ENCODE data around the gene CHL1.

GRCh38 chr3:356952-357351, 160.4 kb downstream of the CHL1 start:
- TF ChIP-seq POLR2AphosphoS5 (IDR thresholded peaks at IDR 0.05; ENCODE audit: low read depth, low read length) (no peak), POLR2A (IDR thresholded peaks at IDR 0.05; ENCODE audit: low read depth, low read length) (no peak)

Measured in GM12891 (cell line).